ENCODE results near the gene IL4I1. TPM values are rescaled to one million over a fixed set of nuclear protein-coding genes. Genes with fewer than 3 reads are reported as not detected.

IL4I1 gene
- total and polyA plus RNA-seq, 12 donors, result 0.26 to 26.9 (median 0.57) TPM; not detected in 3

DNA sequence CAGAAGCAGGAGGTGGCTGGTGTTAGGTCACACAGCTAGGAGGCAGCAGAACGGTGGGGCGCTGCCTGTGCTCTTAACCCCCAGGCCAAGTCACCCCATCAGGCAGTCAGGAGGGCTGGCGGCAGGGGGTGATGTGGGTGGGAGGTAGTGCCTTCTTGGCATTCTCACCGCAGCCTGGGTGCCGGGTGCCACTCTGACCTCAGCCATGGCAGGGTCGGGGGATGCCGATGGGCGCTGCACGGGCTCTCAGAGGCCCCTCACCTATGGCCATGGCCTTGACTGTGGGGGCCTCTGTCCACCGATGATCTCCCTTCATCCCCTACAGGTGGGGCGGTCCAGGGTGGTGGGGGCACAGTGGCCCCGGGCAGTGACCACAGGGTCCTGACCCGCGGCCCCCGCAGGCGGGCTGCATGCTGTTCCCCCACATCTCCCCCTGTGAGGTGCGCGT is 40.1 kb downstream of the IL4I1 start:
- ATAC-seq (peak in 1 of 8 donors; percentile 6), DNase-seq (no peak)
- intact Hi-C loops (cut with DNase I), result no loop called here

DNA sequence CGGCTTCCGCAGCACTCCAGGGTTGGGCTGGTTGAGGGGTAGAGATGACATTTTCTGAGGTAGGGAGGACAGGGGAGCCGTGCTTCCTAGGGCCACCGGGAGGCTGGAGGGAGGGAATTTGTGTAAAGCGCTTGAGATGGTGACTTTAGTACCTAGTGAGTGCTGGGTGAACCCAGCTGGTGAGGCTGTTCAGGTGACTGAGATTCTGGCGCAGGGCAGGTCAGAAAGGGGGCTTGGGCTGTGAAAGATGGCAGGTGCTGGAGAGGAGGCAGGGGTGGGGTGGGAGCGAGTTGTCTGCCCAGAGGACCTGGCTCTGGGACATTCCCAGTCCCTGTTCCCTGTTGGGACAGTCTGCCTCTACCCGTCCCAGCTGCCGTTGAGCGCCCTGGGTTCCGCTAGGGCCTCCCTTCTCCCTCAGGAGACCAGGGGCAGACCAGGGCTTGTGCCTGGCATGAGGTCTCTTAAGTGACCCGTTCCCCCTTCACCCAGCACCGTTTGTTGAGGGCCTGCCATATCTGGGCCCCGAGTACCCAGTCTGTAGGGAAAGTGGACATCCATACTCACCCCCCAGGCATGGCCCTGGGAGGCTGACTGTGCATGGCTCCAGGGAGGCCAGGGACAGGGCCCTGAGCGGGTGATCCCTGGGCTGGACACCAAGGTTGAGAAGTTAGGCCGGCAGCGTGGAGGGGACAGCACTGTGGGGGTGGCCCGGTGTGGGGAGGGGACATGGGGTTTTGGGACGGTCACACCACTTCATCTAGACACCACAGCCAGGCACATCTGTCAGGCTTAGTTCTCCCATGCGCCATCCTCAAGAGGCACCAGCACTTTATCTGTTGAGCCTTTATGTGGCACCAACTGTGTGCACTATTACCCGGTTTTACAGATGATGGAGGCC is 40.8 kb downstream of the IL4I1 start:
- Histone ChIP-seq H3K27me3 (no peaks in the 10 kb centered on the region), H3K4me3 (no peak overlapping the region), H3K27ac (no peak overlapping the region), H3K4me1 (peaks cover 9 to 34% (median 22%) of the 10 kb centered on the region in 9 donors), H3K36me3 (peaks cover 0 to 68% (median 32%) of the 10 kb centered on the region in 9 donors), H3K9me3 (no peaks in the 10 kb centered on the region)
- DNase-seq (no peak), ATAC-seq (no peak)
- 84 to 85% methylated on average over 21 of the region's 21 CpGs for WGBS, 2 donors
- TF ChIP-seq, protein P1, sequence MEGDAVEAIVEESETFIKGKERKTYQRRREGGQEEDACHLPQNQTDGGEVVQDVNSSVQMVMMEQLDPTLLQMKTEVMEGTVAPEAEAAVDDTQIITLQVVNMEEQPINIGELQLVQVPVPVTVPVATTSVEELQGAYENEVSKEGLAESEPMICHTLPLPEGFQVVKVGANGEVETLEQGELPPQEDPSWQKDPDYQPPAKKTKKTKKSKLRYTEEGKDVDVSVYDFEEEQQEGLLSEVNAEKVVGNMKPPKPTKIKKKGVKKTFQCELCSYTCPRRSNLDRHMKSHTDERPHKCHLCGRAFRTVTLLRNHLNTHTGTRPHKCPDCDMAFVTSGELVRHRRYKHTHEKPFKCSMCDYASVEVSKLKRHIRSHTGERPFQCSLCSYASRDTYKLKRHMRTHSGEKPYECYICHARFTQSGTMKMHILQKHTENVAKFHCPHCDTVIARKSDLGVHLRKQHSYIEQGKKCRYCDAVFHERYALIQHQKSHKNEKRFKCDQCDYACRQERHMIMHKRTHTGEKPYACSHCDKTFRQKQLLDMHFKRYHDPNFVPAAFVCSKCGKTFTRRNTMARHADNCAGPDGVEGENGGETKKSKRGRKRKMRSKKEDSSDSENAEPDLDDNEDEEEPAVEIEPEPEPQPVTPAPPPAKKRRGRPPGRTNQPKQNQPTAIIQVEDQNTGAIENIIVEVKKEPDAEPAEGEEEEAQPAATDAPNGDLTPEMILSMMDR (IDR thresholded peaks at IDR 0.05), result no peak
- intact Hi-C loops (cut with DNase I), result no loop called here

More for the DNA sequence above, 40.1 kb downstream of the IL4I1 start:
- TF ChIP-seq, protein P1 (IDR thresholded peaks at IDR 0.05), result no peak
- 93% methylated on average over 17 to 18 of the region's 18 CpGs for WGBS, 2 donors
- peaks cover 9 to 34% (median 22%) of the 10 kb centered on the region in 9 donors for H3K4me1 ChIP-seq
- no peaks in the 10 kb centered on the region for H3K9me3 ChIP-seq
- H3K4me3 ChIP-seq, result no peak overlapping the region
- no peak overlapping the region for H3K27ac ChIP-seq
- peaks cover 0 to 75% (median 36%) of the 10 kb centered on the region in 9 donors for H3K36me3 ChIP-seq
- H3K27me3 ChIP-seq, result no peaks in the 10 kb centered on the region

DNA sequence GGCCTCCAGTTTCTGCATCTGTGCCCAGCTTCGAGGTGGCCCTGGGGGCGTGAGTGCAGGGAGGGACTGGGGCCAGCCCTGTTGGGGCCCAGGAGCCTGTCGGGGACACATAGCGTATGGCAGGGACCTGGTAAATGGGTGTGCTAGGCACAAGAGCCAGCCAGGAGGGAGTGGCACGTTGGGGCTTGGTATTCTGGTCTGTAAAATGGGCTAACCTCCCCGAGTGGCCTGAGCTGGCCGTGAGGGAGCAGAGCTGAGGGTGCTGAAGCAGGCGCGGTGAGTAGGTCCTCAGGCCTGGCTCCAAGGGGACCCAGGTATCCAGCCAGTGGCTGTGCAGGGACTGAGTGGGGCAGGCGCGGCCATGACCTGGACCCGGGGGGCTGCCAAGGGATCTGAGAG is 41.4 kb downstream of the IL4I1 start:
- Histone ChIP-seq H3K27me3 (no peaks in the 10 kb centered on the region), H3K36me3 (peaks cover 0 to 62% (median 30%) of the 10 kb centered on the region in 9 donors), H3K27ac (peak overlapping the region in 1 of 10 donors; percentile 16), H3K4me1 (peaks cover 9 to 35% (median 22%) of the 10 kb centered on the region in 9 donors), H3K4me3 (no peak overlapping the region), H3K9me3 (no peaks in the 10 kb centered on the region)
- DNase-seq (no peak), ATAC-seq (no peak)
- 91% methylated on average over 12 of the region's 12 CpGs for WGBS, 2 donors
- TF ChIP-seq, protein P1 (IDR thresholded peaks at IDR 0.05), result no peak
- intact Hi-C loops (cut with DNase I), result no loop called here

DNA sequence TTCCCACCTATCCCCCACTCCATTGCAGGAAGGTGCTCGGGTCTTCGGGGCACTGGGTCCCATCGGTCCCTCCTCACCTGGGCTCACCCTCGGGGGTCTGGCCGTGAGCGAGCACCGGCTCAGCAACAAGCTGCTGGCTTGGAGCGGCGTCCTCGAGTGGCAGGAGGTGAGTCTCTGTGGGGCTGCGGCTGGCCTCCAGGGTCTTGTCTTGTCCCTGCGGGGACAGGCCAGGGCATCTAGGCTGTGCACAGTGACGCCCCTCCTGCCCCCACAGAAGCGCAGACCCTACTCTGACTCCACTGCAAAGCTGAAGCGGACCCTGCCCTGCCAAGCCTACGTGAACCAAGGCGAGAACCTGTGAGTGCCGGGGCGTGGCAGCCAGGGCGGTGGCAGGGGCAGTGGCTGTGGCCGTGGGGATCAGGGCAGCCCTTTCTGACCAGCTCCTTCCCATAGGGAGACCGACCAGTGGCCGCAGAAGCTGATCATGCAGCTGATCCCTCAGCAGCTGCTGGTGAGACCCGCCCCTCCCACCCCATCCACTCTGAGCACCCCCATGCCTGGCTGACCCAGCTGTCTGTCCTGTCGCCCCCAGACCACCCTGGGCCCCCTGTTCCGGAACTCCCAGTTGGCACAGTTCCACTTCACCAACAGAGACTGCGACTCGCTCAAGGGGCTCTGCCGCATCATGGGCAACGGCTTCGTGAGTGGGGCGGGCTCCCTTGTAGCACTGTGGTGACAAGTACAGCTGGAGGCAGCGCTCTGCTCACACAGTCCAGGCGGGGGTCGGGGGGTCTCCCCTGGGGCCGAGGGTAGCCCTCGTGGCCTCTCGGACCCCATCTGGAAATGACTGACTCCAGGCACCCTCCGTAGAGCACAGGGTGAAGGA is 42.1 kb downstream of the IL4I1 start:
- Histone ChIP-seq H3K36me3 (peaks cover 0 to 55% (median 23%) of the 10 kb centered on the region in 9 donors), H3K27ac (peak overlapping the region in 1 of 10 donors; percentile 16), H3K27me3 (no peaks in the 10 kb centered on the region), H3K4me1 (peaks cover 9 to 40% (median 29%) of the 10 kb centered on the region in 9 donors), H3K4me3 (no peak overlapping the region), H3K9me3 (peaks cover 0 to under 1% (median 0%) of the 10 kb centered on the region in 11 donors)
- ATAC-seq, result no peak
- TF ChIP-seq, protein P1 (IDR thresholded peaks at IDR 0.05), result no peak
- DNase-seq, result no peak
- intact Hi-C loops (cut with DNase I), result loop anchor here in 4 of 10 donors (5.0 kb wide), 2 partner anchors 37 to 42 kb away; partner anchors contain the start of genes FUZ (in 3 of the 4) and MED25 (in 1 of the 4)
- WGBS, 2 donors, result 88 to 90% methylated on average over 39 of the region's 39 CpGs

Measured in heart right ventricle (tissue), 16 donors.